WTC11 (cell line): ENCODE measurements around the gene PSMD6. TPM values are rescaled to one million over a fixed set of nuclear protein-coding genes. Genes with fewer than 3 reads are reported as not detected.

Source experiments
- ATAC-seq: fragments of 200-7000 bp; cut with Tn5 transposase; 2 replicates; pipeline ENCODE4 v1.10.0; 2021; ENCODE audit warnings: mild to moderate bottlenecking, moderate library complexity
- CTCF ChIA-PET: fragments of 300-600 bp; sonication (Branson Sonifier 250); formaldehyde crosslinking; loops from one replicate; lab custom pipeline; 2021; ENCODE audit warnings: antibody characterized with exemption; lab: Charles Lee
- POLR2A ChIA-PET: fragments of 350-600 bp; sonication (Branson Sonifier 250); formaldehyde crosslinking; loops from one replicate; lab custom pipeline; 2021; ENCODE audit warnings: antibody characterized with exemption; lab: Charles Lee
- DNase-seq: peaks from one replicate; pipeline ENCODE4 v3.0.0; 2021; ENCODE audit warnings: low spot score
- H3K27ac Mint-ChIP-seq: 2 replicates; pipeline ENCODE4 v1.8.0; 2021; ENCODE audit warnings: mixed read lengths
- H3K27me3 Mint-ChIP-seq: 2 replicates; pipeline ENCODE4 v1.8.0; 2021; ENCODE audit warnings: low read depth, mild to moderate bottlenecking, moderate library complexity, mixed read lengths
- H3K36me3 Mint-ChIP-seq: 2 replicates; pipeline ENCODE4 v1.8.0; 2021; ENCODE audit warnings: mixed read lengths
- H3K4me1 Mint-ChIP-seq: 2 replicates; pipeline ENCODE4 v1.8.0; 2022; ENCODE audit warnings: mixed read lengths
- H3K4me3 Mint-ChIP-seq: 2 replicates; pipeline ENCODE4 v1.8.0; 2021; ENCODE audit warnings: mild to moderate bottlenecking, moderate library complexity, mixed read lengths
- H3K9me3 Mint-ChIP-seq: 2 replicates; pipeline ENCODE4 v1.8.0; 2021; ENCODE audit warnings: mixed read lengths
- AR ChIP-seq: fragments of 250-450 bp; sonication (Bioruptor Pico); IDR thresholded peaks from 2 replicates; pipeline ENCODE4 v1.9.0; 2021; ENCODE audit warnings: mild to moderate bottlenecking
- CREM ChIP-seq: sonication (generic); formaldehyde crosslinking; IDR thresholded peaks from 2 replicates; pipeline ENCODE4 v1.8.1; 2022; ENCODE audit warnings: mild to moderate bottlenecking, missing genetic modification reagents, moderate library complexity
- IRF2 ChIP-seq: sonication (generic); formaldehyde crosslinking; IDR thresholded peaks from 2 replicates; pipeline ENCODE4 v1.8.0; 2022; ENCODE audit warnings: low read depth, missing genetic modification reagents, borderline replicate concordance
- JUN ChIP-seq: sonication (generic); formaldehyde crosslinking; IDR thresholded peaks from 2 replicates; pipeline ENCODE4 v1.8.0; 2023; ENCODE audit warnings: mild to moderate bottlenecking, missing genetic modification reagents
- MAX ChIP-seq: sonication (generic); formaldehyde crosslinking; IDR thresholded peaks from 2 replicates; pipeline ENCODE4 v1.8.0; 2022; ENCODE audit warnings: mild to moderate bottlenecking, missing genetic modification reagents
- MYBL2 ChIP-seq: sonication (generic); formaldehyde crosslinking; IDR thresholded peaks from 2 replicates; pipeline ENCODE4 v1.8.1; 2023; ENCODE audit warnings: mild to moderate bottlenecking, moderate library complexity, missing genetic modification reagents
- NR1H2 ChIP-seq: sonication (generic); formaldehyde crosslinking; IDR thresholded peaks from 2 replicates; pipeline ENCODE4 v1.9.0; 2021; ENCODE audit warnings: mild to moderate bottlenecking, moderate library complexity, missing genetic modification reagents
- NR2C2 ChIP-seq: sonication (generic); formaldehyde crosslinking; IDR thresholded peaks from 2 replicates; pipeline ENCODE4 v1.8.0; 2022; ENCODE audit warnings: mild to moderate bottlenecking, missing genetic modification reagents
- PRDM15 ChIP-seq: sonication (generic); formaldehyde crosslinking; IDR thresholded peaks from 2 replicates; pipeline ENCODE4 v1.8.0; 2022; ENCODE audit warnings: missing genetic modification reagents
- PRRX2 ChIP-seq: fragments of 250-450 bp; sonication (Bioruptor Pico); IDR thresholded peaks from 2 replicates; pipeline ENCODE4 v1.8.0; 2021; ENCODE audit warnings: mild to moderate bottlenecking
- SOX15 ChIP-seq: fragments of 250-450 bp; sonication (Bioruptor Pico); IDR thresholded peaks from 2 replicates; pipeline ENCODE4 v1.9.0; 2021; ENCODE audit warnings: mild to moderate bottlenecking
- STAT6 ChIP-seq: sonication (generic); formaldehyde crosslinking; conservative IDR thresholded peaks from 2 replicates; pipeline ENCODE4 v1.8.1; 2023; ENCODE audit warnings: mild to moderate bottlenecking, low read depth, missing genetic modification reagents, moderate library complexity
- TCF7 ChIP-seq: sonication (generic); formaldehyde crosslinking; IDR thresholded peaks from 2 replicates; pipeline ENCODE4 v1.8.0; 2022; ENCODE audit warnings: mild to moderate bottlenecking, low read depth, missing genetic modification reagents, moderate library complexity
- USF1 ChIP-seq: sonication (generic); formaldehyde crosslinking; IDR thresholded peaks from 2 replicates; pipeline ENCODE4 v1.8.0; 2022; ENCODE audit warnings: mild to moderate bottlenecking, missing genetic modification reagents
- ZMAT4 ChIP-seq: fragments of 250-450 bp; sonication (Bioruptor Pico); IDR thresholded peaks from 2 replicates; pipeline ENCODE4 v1.9.0; 2021; ENCODE audit warnings: mild to moderate bottlenecking
- ZNF219 ChIP-seq: sonication (generic); formaldehyde crosslinking; IDR thresholded peaks from 2 replicates; pipeline ENCODE4 v1.8.0; 2023; ENCODE audit warnings: missing genetic modification reagents, mild to moderate bottlenecking, borderline replicate concordance
- ZNF423 ChIP-seq: fragments of 250-450 bp; sonication (Bioruptor Pico); IDR thresholded peaks from 2 replicates; pipeline ENCODE4 v2.1.2; 2022; ENCODE audit warnings: mild to moderate bottlenecking, moderate library complexity
- ZNF512 ChIP-seq: sonication (generic); formaldehyde crosslinking; IDR thresholded peaks from 2 replicates; pipeline ENCODE4 v1.8.1; 2022; ENCODE audit warnings: missing genetic modification reagents, borderline replicate concordance
- total RNA-seq: library from RNA; stranded (reverse); gene quantifications from 3 replicates; pipeline ENCODE4 v1.2.3, GENCODE V29; 2021

Gene PSMD6
- total RNA-seq, 1 experiment from 2014 or later = 105 TPM

- ChIA-PET POLR2A (no interaction called here), CTCF (no interaction called here)
- DNase-seq (no peak), ATAC-seq (no peak)
- TF ChIP-seq MYBL2 (no peak), PRRX2 (CRISPR knock-in tag) (no peak), STAT6 (CRISPR knock-in tag) (no peak), TCF7 (CRISPR knock-in tag) (no peak), PRDM15 (CRISPR knock-in tag) (no peak), ZNF423 (CRISPR knock-in tag) (no peak), ZNF219 (CRISPR knock-in tag) (no peak), NR1H2 (CRISPR knock-in tag) (no peak), SOX15 (CRISPR knock-in tag) (no peak), MAX (CRISPR knock-in tag) (no peak), CREM (CRISPR knock-in tag) (no peak)
- Mint-ChIP-seq H3K27me3 (no peaks in the 10 kb centered on the region), H3K9me3 (no peaks in the 10 kb centered on the region), H3K27ac (no peak overlapping the region), H3K4me3 (no peak overlapping the region), H3K4me1 (peaks cover 4% of the 10 kb centered on the region), H3K36me3 (no peaks in the 10 kb centered on the region)
Observed at GRCh38 chr3:64042952-64043351, 19.7 kb upstream of the PSMD6 start.

GRCh38 chr3:64039981-64040733 is 16.9 kb upstream of the PSMD6 start:
- CTCF ChIA-PET = no interaction called here
- no peak for ATAC-seq
- TF ChIP-seq NR2C2 (no peak), AR (no peak), PRDM15 (CRISPR knock-in tag) (no peak), JUN (CRISPR knock-in tag) (no peak), MYBL2 (no peak), USF1 (no peak), ZNF512 (CRISPR knock-in tag) (no peak), ZMAT4 (CRISPR knock-in tag) (no peak), IRF2 (CRISPR knock-in tag) (no peak)

More at GRCh38 chr3:64039981-64040733, 16.9 kb upstream of the PSMD6 start:
- no peaks in the 10 kb centered on the region for H3K4me1 Mint-ChIP-seq
- H3K9me3 Mint-ChIP-seq = peaks cover 6% of the 10 kb centered on the region
- no peaks in the 10 kb centered on the region for H3K36me3 Mint-ChIP-seq
- DNase-seq = no peak
- no peak overlapping the region for H3K4me3 Mint-ChIP-seq
- H3K27ac Mint-ChIP-seq = no peak overlapping the region
- POLR2A ChIA-PET = no interaction called here
- H3K27me3 Mint-ChIP-seq = no peaks in the 10 kb centered on the region
